B cell (primary cell): Measurements from ENCODE around the gene AP4S1. TPM values are rescaled to one million over a fixed set of nuclear protein-coding genes. Genes with fewer than 3 reads are reported as not detected.

Source experiments
- ATAC-seq: fragments of 200-7000 bp; cut with Tn5 transposase; one replicate; pipeline ENCODE4 v1.10.0; 2021; ENCODE audit warnings: low read depth, mild to moderate bottlenecking, moderate number of reproducible peaks, moderate library complexity
- CTCF ChIA-PET: fragments of 350-600 bp; sonication (Branson Sonifier 250); formaldehyde crosslinking; loops from one replicate; lab custom pipeline; 2021; ENCODE audit warnings: antibody characterized with exemption, inconsistent platforms; lab: Charles Lee
- POLR2A ChIA-PET: fragments of 350-600 bp; sonication (Branson Sonifier 250); formaldehyde crosslinking; loops from one replicate; lab custom pipeline; 2021; ENCODE audit warnings: antibody characterized with exemption; lab: Charles Lee
- DNase-seq: peaks from one replicate; pipeline ENCODE4 v3.0.0; 2013
- H2AFZ ChIP-seq: 2 replicates; pipeline ENCODE4 v1.6.1; 2012; ENCODE audit warnings: mild to moderate bottlenecking, low read depth, low read length; ENCODE audit not compliant: insufficient read depth, poor library complexity, severe bottlenecking
- H3K27ac ChIP-seq, 2 donors: 1 replicate in 1 of 2; 2 replicates in 1 of 2; pipeline ENCODE4 v1.5.1; 2012 to 2013; ENCODE audit warnings: low read length in 2 of 2, mild to moderate bottlenecking in 2 of 2, moderate library complexity in 1 of 2
- H3K27me3 ChIP-seq, 4 experiments: fragments of 200-600 bp in 1 of 4; sonication (generic) in 1 of 4; replicated peaks in 1 of 4; 1 replicate in 2 of 4; 2 replicates in 2 of 4; pipeline versions ENCODE4 v1.6.1 to v1.7.0; 2013 to 2016; ENCODE audit warnings: low read length in 3 of 4, mild to moderate bottlenecking in 2 of 4, mixed read lengths in 1 of 4, moderate library complexity in 1 of 4; ENCODE audit not compliant: insufficient read depth in 4 of 4, control insufficient read depth in 3 of 4; ENCODE audit errors: control extremely low read depth in 1 of 4
- H3K36me3 ChIP-seq, 2 experiments: replicated peaks in 1 of 2; 1 replicate in 1 of 2; 2 replicates in 1 of 2; pipeline versions ENCODE4 v1.6.1 to v1.7.1; 2013; ENCODE audit warnings: low read length in 1 of 2; ENCODE audit not compliant: insufficient read depth in 2 of 2, control insufficient read depth in 1 of 2; ENCODE audit errors: control extremely low read depth in 1 of 2, extremely low read depth in 1 of 2
- H3K4me1 ChIP-seq, 2 donors: fragments of 200-600 bp in 1 of 2; sonication (generic) in 1 of 2; 1 replicate in 1 of 2; 2 replicates in 1 of 2; pipeline versions ENCODE4 v1.5.1 to v1.6.1; 2013 to 2017; ENCODE audit warnings: low read length in 2 of 2; ENCODE audit not compliant: control insufficient read depth in 2 of 2, insufficient read depth in 2 of 2
- H3K4me2 ChIP-seq: replicated peaks from 2 replicates; pipeline ENCODE3; 2012; ENCODE audit warnings: mild to moderate bottlenecking, low read depth, low read length; ENCODE audit not compliant: poor library complexity, severe bottlenecking
- H3K4me3 ChIP-seq, 5 experiments: fragments of 200-600 bp in 1 of 5; sonication (generic) in 1 of 5; 1 replicate in 3 of 5; 2 replicates in 2 of 5; pipeline versions ENCODE4 v1.5.1 to v1.7.0; 2011 to 2016; ENCODE audit warnings: low read length in 4 of 5, mild to moderate bottlenecking in 4 of 5, low read depth in 2 of 5, control low read depth in 1 of 5, moderate library complexity in 1 of 5; ENCODE audit not compliant: insufficient read depth in 1 of 5; ENCODE audit errors: control extremely low read depth in 1 of 5, extremely low read depth in 1 of 5
- H3K79me2 ChIP-seq: fragments of 200-600 bp; sonication (generic); one replicate; pipeline ENCODE4 v1.6.0; 2016; ENCODE audit warnings: low read length; ENCODE audit not compliant: control insufficient read depth, insufficient read depth
- H3K9ac ChIP-seq: fragments of 200-600 bp; sonication (generic); 2 replicates; pipeline ENCODE4 v1.6.1; 2017; ENCODE audit warnings: mild to moderate bottlenecking, low read length, moderate library complexity
- H3K9me3 ChIP-seq, 3 donors: one replicate each; pipeline versions ENCODE4 v1.6.1 to v1.7.1; 2013; ENCODE audit warnings: low read length in 2 of 3; ENCODE audit not compliant: control insufficient read depth in 2 of 3, insufficient read depth in 1 of 3; ENCODE audit errors: control extremely low read depth in 1 of 3
- H4K20me1 ChIP-seq: 2 replicates; pipeline ENCODE4 v1.6.0; 2012; ENCODE audit warnings: mild to moderate bottlenecking, low read length; ENCODE audit not compliant: insufficient read depth, control insufficient read depth, poor library complexity, severe bottlenecking
- H3K27ac Mint-ChIP-seq: one replicate; pipeline ENCODE4 v1.8.0; 2021; ENCODE audit warnings: mixed read lengths
- H3K27me3 Mint-ChIP-seq: one replicate; pipeline ENCODE4 v1.8.0; 2021; ENCODE audit warnings: mixed read lengths
- H3K4me1 Mint-ChIP-seq: one replicate; pipeline ENCODE4 v1.8.0; 2021; ENCODE audit warnings: mixed read lengths
- H3K4me3 Mint-ChIP-seq: one replicate; pipeline ENCODE4 v1.8.0; 2021; ENCODE audit warnings: mixed read lengths
- H3K9me3 Mint-ChIP-seq: one replicate; pipeline ENCODE4 v1.8.0; 2022; ENCODE audit warnings: mixed read lengths; ENCODE audit not compliant: insufficient read depth
- CTCF ChIP-seq: fragments of 200-600 bp; IDR thresholded peaks from one replicate; pipeline ENCODE4 v1.8.0; 2022; ENCODE audit warnings: antibody characterized with exemption, mild to moderate bottlenecking
- EZH2 ChIP-seq: IDR thresholded peaks from 2 replicates; pipeline ENCODE4 v1.6.1; 2012; ENCODE audit warnings: borderline replicate concordance, low read depth, mild to moderate bottlenecking, moderate library complexity, low read length; ENCODE audit not compliant: insufficient read depth, poor library complexity, severe bottlenecking
- WGBS: methylation state at CpG from one replicate; pipeline ENCODE4 v1.1.5; 2013; ENCODE audit warnings: missing lambda C conversion rate; ENCODE audit not compliant: insufficient coverage; 5-methylcytosine and 5-hydroxymethylcytosine counted together
- intact Hi-C: fragments of 100-400 bp; cut with micrococcal nuclease; formaldehyde crosslinking; loops from one replicate; pipeline ENCODE4 v1.10.0; 2022
- polyA plus RNA-seq: library from polyadenylated mRNA; depleted of rRNA; stranded (reverse); fragments of >200 nt; gene quantifications from 2 replicates; pipeline ENCODE4 v1.2.3, GENCODE V29; 2012
- total RNA-seq, 2 donors: library from RNA; stranded (reverse); fragments of 120-200 nt in 1 of 2; gene quantifications; 1 replicate in 1 of 2; 2 replicates in 1 of 2; pipeline versions ENCODE4 v1.2.3 to v1.2.4, GENCODE V29; 2013 to 2022

AP4S1 gene
- total and polyA plus RNA-seq, 2 donors (not counting 1 experiment from before 2014, with no cell fraction given) = 3.4 to 15.9 TPM

GRCh38 chr14:31010935-31011334 lies 14.5 kb upstream of the AP4S1 start:
- peaks cover 0 to 1% of the 10 kb centered on the region in 2 experiments for H3K36me3 ChIP-seq
- no peak overlapping the region for H3K4me3 Mint-ChIP-seq
- no peak for ATAC-seq
- H3K79me2 ChIP-seq = peaks cover 70% of the 10 kb centered on the region
- H3K4me3 ChIP-seq = no peak overlapping the region
- ChIA-PET CTCF (no interaction called here), POLR2A (no interaction called here)
- no peak overlapping the region for H3K4me2 ChIP-seq
- H3K4me1 Mint-ChIP-seq = peaks cover 8% of the 10 kb centered on the region
- no peaks in the 10 kb centered on the region for H3K27me3 Mint-ChIP-seq
- H3K4me1 ChIP-seq = no peaks in the 10 kb centered on the region
- no peak overlapping the region for H3K27ac ChIP-seq
- TF ChIP-seq CTCF (no peak), EZH2 (no peak)
- H2AFZ ChIP-seq = no peak overlapping the region
- no peak overlapping the region for H3K27ac Mint-ChIP-seq
- H3K9ac ChIP-seq = no peak overlapping the region
- H3K27me3 ChIP-seq = no peaks in the 10 kb centered on the region
- intact Hi-C loops = no loop called here
- no peak for DNase-seq
- H3K9me3 ChIP-seq = peaks cover 0 to 3% (median 0%) of the 10 kb centered on the region in 3 donors
- WGBS = 100% methylated on average over 1 of the region's 3 CpGs
- H3K9me3 Mint-ChIP-seq = no peaks in the 10 kb centered on the region
- H4K20me1 ChIP-seq = peaks cover 29% of the 10 kb centered on the region

DNA sequence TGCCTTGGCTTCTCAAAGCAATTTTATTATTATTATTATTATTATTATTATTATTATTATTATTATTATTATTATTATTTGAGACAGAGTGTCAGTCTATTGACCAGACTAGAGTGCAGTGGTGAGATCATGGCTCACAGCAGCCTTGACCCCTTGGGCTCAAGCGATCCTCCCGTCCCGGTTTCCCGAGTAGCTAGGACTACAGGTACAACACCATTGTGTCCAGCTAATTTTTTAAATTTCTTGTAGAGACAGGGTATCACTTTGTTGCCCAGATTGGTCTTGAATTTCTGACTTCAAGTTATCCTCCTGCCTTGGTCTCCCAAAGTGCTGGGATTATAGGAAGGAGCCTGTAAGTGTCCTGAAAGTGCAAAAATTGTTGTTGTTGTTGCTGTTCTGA lies 11.6 kb upstream of the AP4S1 start:
- intact Hi-C loops = no loop called here
- Histone ChIP-seq H3K4me3 (no peak overlapping the region), H3K4me1 (no peaks in the 10 kb centered on the region), H4K20me1 (peaks cover 35% of the 10 kb centered on the region), H3K4me2 (no peak overlapping the region), H3K27ac (no peak overlapping the region), H3K79me2 (peaks cover 78% of the 10 kb centered on the region), H3K36me3 (peaks cover 1 to 11% of the 10 kb centered on the region in 2 experiments), H3K9me3 (peaks cover 0 to 3% (median 0%) of the 10 kb centered on the region in 3 donors), H2AFZ (no peak overlapping the region), H3K27me3 (no peaks in the 10 kb centered on the region), H3K9ac (no peak overlapping the region)
- POLR2A ChIA-PET = no interaction called here
- H3K4me1 Mint-ChIP-seq = peaks cover 11% of the 10 kb centered on the region
- H3K9me3 Mint-ChIP-seq = no peaks in the 10 kb centered on the region
- no peaks in the 10 kb centered on the region for H3K27me3 Mint-ChIP-seq
- no peak for TF ChIP-seq EZH2
- TF ChIP-seq CTCF = no peak
- CTCF ChIA-PET = no interaction called here
- ATAC-seq = no peak
- no peak overlapping the region for H3K4me3 Mint-ChIP-seq
- H3K27ac Mint-ChIP-seq = no peak overlapping the region
- WGBS = no CpG with 5 or more reads among the region's 4 CpGs
- DNase-seq = no peak
